ENCODE results near the gene SORBS2. TPM values are rescaled to one million over a fixed set of nuclear protein-coding genes. Genes with fewer than 3 reads are reported as not detected.

Gene SORBS2
- total and polyA plus RNA-seq, 2 donors (not counting 1 experiment from before 2014, with no cell fraction given) = 0.33 to 3.0 TPM

- Histone ChIP-seq H4K20me1 (ENCODE audit: control insufficient read depth, extremely low read depth, insufficient read depth, low read length) (no peaks in the 10 kb centered on the region), H3K4me1 (ENCODE audit: control insufficient read depth, extremely low read depth, insufficient read depth, low read length) (no peaks in the 10 kb centered on the region), H3K4me3 (replicated peaks in 1 of 4; ENCODE audit: control extremely low read depth in 1 of 4, insufficient read depth in 1 of 4, low read depth in 3 of 4, low read length in 4 of 4) (no peak overlapping the region), H3K79me2 (ENCODE audit: control insufficient read depth, insufficient read depth, low read length) (no peaks in the 10 kb centered on the region), H3K9ac (ENCODE audit: insufficient read depth, low read length) (no peak overlapping the region), H3K9me3 (ENCODE audit: control insufficient read depth, insufficient read depth, low read depth, low read length) (no peaks in the 10 kb centered on the region), H3K4me2 (ENCODE audit: extremely low read depth, insufficient read depth, low read length) (no peak overlapping the region), H3K27ac (ENCODE audit: insufficient read depth, low read length) (no peak overlapping the region), H3K36me3 (ENCODE audit: control insufficient read depth, insufficient read depth, low read length) (no peaks in the 10 kb centered on the region), H3K27me3 (ENCODE audit: control insufficient read depth, insufficient read depth, low read length) (no peaks in the 10 kb centered on the region), H2AFZ (ENCODE audit: low read length) (no peak overlapping the region)
- TF ChIP-seq CTCF (conservative IDR thresholded peaks at IDR 0.05 in 1 of 2, IDR thresholded peaks at IDR 0.05 in 1 of 2; ENCODE audit: low read depth in 1 of 2, low read length in 2 of 2) (no peak), EZH2 (IDR thresholded peaks at IDR 0.05; ENCODE audit: low read length, missing control alignments) (no peak)
- no peak for DNase-seq (ENCODE audit: low read depth in 2 of 2)
Observed at GRCh38 chr4:185830263-185830994, 18.4 kb upstream of the SORBS2 start.

- Histone ChIP-seq H4K20me1 (ENCODE audit: control insufficient read depth, extremely low read depth, insufficient read depth, low read length) (no peaks in the 10 kb centered on the region), H3K79me2 (ENCODE audit: control insufficient read depth, insufficient read depth, low read length) (no peaks in the 10 kb centered on the region), H2AFZ (ENCODE audit: low read length) (no peak overlapping the region), H3K9ac (ENCODE audit: insufficient read depth, low read length) (no peak overlapping the region), H3K27ac (ENCODE audit: insufficient read depth, low read length) (no peak overlapping the region), H3K4me2 (ENCODE audit: extremely low read depth, insufficient read depth, low read length) (no peak overlapping the region), H3K36me3 (ENCODE audit: control insufficient read depth, insufficient read depth, low read length) (no peaks in the 10 kb centered on the region), H3K4me3 (replicated peaks in 1 of 4; ENCODE audit: control extremely low read depth in 1 of 4, insufficient read depth in 1 of 4, low read depth in 3 of 4, low read length in 4 of 4) (no peak overlapping the region), H3K27me3 (ENCODE audit: control insufficient read depth, insufficient read depth, low read length) (no peaks in the 10 kb centered on the region), H3K4me1 (ENCODE audit: control insufficient read depth, extremely low read depth, insufficient read depth, low read length) (no peaks in the 10 kb centered on the region), H3K9me3 (ENCODE audit: control insufficient read depth, insufficient read depth, low read depth, low read length) (no peaks in the 10 kb centered on the region)
- no peak for DNase-seq (ENCODE audit: low read depth in 2 of 2)
- TF ChIP-seq EZH2 (IDR thresholded peaks at IDR 0.05; ENCODE audit: low read length, missing control alignments) (no peak), CTCF (conservative IDR thresholded peaks at IDR 0.05 in 1 of 2, IDR thresholded peaks at IDR 0.05 in 1 of 2; ENCODE audit: low read depth in 1 of 2, low read length in 2 of 2) (no peak)
Observed at GRCh38 chr4:185826381-185826780, 14.4 kb upstream of the SORBS2 start.

GRCh38 chr4:185825737-185826136 lies 13.7 kb upstream of the SORBS2 start:
- H2AFZ ChIP-seq (ENCODE audit: low read length) = no peak overlapping the region
- H3K9me3 ChIP-seq (ENCODE audit: control insufficient read depth, insufficient read depth, low read depth, low read length) = no peaks in the 10 kb centered on the region
- no peaks in the 10 kb centered on the region for H3K36me3 ChIP-seq (ENCODE audit: control insufficient read depth, insufficient read depth, low read length)
- DNase-seq (ENCODE audit: low read depth in 2 of 2) = no peak
- no peaks in the 10 kb centered on the region for H3K27me3 ChIP-seq (ENCODE audit: control insufficient read depth, insufficient read depth, low read length)
- no peak for TF ChIP-seq EZH2 (IDR thresholded peaks at IDR 0.05; ENCODE audit: low read length, missing control alignments)
- TF ChIP-seq CTCF (conservative IDR thresholded peaks at IDR 0.05 in 1 of 2, IDR thresholded peaks at IDR 0.05 in 1 of 2; ENCODE audit: low read depth in 1 of 2, low read length in 2 of 2) = no peak
- H3K4me1 ChIP-seq (ENCODE audit: control insufficient read depth, extremely low read depth, insufficient read depth, low read length) = no peaks in the 10 kb centered on the region
- no peak overlapping the region for H3K4me2 ChIP-seq (ENCODE audit: extremely low read depth, insufficient read depth, low read length)
- no peak overlapping the region for H3K9ac ChIP-seq (ENCODE audit: insufficient read depth, low read length)
- H4K20me1 ChIP-seq (ENCODE audit: control insufficient read depth, extremely low read depth, insufficient read depth, low read length) = no peaks in the 10 kb centered on the region
- H3K4me3 ChIP-seq (replicated peaks in 1 of 4; ENCODE audit: control extremely low read depth in 1 of 4, insufficient read depth in 1 of 4, low read depth in 3 of 4, low read length in 4 of 4) = no peak overlapping the region
- H3K27ac ChIP-seq (ENCODE audit: insufficient read depth, low read length) = no peak overlapping the region
- H3K79me2 ChIP-seq (ENCODE audit: control insufficient read depth, insufficient read depth, low read length) = no peaks in the 10 kb centered on the region

All from fibroblast of lung (primary cell).